GM10266 (cell line): ENCODE data around the gene SLC23A2.

Experiments
- DNase-seq: peaks from one replicate; pipeline ENCODE4 v3.0.0; 2012; ENCODE audit errors: extremely low spot score
- TF ChIP-seq, protein P1 (sequence below): IDR thresholded peaks from 2 replicates; pipeline ENCODE4 v1.5.1; 2012; ENCODE audit warnings: mild to moderate bottlenecking, low read depth; ENCODE audit not compliant: control insufficient read depth, insufficient read depth; ENCODE audit errors: missing control alignments

The SLC23A2 gene

DNA sequence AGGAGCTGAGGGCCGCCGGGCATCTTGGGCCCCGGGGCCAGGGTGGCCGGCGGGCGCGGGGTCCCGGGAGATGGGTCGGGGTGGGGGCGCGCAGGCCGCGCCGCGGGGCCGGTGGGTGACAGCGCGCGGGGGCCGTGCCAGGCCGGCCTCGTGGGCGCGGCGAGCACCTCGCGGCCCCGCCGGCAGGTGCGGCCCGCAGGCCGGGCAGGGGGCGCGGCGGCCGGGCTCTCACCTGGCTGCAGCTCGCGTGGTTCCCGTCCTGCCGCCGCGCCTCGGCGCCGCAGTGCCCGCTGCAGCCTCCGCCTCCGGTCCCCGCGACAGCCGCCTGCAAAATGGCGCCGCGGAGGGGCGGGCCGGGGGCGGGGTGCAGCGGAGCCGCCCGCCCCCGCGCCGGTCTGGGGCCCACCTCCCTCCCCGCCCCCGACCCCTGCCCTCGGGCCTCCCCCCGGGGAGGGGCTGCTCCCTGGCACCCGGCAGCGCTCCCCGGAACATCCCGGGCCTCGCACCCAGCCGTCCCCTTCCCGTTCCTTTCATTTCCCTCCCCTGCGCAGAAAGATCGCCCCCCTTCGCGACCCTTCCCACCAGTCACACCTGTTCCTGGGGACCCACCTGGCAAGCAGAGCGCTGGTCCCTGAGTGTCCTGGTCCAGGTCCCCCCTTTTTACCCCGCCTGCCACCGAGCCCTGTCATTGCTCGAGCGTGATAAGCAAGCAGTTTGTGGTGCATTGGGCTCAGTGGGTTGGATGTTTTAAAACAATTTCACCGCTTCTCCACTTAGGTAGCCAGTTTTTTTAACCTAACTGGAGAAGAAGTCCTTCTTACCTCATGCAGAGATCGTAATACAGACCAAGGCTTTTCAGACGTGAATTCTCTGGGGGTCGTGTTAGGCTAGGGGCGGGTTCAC lies at the start of gene SLC23A2:
Gene SLC23A2 (minus strand): TSS at position 337 of the 903 bp plus-strand sequence. CDS start 68,948 bp downstream, outside the sequence.
- peak; percentile 86 for DNase-seq
- TF ChIP-seq, protein P1, sequence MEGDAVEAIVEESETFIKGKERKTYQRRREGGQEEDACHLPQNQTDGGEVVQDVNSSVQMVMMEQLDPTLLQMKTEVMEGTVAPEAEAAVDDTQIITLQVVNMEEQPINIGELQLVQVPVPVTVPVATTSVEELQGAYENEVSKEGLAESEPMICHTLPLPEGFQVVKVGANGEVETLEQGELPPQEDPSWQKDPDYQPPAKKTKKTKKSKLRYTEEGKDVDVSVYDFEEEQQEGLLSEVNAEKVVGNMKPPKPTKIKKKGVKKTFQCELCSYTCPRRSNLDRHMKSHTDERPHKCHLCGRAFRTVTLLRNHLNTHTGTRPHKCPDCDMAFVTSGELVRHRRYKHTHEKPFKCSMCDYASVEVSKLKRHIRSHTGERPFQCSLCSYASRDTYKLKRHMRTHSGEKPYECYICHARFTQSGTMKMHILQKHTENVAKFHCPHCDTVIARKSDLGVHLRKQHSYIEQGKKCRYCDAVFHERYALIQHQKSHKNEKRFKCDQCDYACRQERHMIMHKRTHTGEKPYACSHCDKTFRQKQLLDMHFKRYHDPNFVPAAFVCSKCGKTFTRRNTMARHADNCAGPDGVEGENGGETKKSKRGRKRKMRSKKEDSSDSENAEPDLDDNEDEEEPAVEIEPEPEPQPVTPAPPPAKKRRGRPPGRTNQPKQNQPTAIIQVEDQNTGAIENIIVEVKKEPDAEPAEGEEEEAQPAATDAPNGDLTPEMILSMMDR, result no peak

DNA sequence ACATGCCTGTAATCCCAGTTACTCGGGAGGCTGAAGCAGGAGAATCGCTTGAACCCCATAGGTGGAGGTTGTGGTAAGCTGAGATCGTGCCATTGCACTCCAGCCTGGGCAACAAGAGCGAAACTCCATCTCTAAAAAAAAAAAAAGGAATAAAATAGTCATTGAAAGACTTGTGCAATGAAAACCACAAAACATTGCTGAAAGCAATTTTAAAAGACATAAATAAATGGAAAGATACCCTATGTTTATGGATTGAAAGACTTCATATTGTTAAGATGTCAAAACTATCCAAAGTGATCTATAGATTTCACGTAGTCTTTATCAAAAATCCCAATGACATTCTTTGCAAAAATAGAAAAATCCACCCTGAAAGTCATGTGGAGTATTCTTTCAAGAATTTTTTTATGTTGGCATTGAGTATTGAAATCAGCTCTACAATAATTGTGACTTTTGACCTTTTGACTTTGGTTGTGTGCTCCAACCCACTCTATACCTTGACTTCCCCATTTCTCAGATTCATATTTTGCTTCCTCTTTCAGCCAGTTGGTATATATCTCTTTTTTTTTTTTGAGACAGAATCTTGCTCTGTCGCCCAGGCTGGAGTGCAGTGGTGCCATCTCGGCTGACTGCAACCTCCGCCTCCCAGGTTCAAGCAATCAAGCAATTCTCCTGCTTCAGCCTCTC lies 45.5 kb upstream of the SLC23A2 start:
- TF ChIP-seq, protein P1, result no peak
- no peak for DNase-seq

DNA sequence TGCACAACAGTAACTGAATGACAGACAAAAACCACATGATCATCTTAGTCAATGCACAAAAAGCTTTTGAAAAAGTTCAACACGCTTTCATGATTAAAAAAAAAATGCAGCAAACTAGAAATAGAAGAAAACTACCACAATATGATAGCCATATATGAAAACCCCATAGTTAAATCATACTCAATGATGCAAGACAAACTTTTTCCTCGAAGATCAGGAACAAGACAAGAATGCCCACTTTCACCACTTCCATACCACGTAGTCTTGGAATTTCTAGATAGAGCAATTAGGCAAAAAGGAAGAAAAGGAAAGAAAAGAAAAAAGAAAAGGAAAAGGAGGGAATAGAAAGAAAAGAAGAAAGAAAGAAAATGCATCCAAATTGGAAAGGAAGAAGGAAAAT lies 44.6 kb upstream of the SLC23A2 start:
- TF ChIP-seq, protein P1, result no peak
- no peak for DNase-seq

DNA sequence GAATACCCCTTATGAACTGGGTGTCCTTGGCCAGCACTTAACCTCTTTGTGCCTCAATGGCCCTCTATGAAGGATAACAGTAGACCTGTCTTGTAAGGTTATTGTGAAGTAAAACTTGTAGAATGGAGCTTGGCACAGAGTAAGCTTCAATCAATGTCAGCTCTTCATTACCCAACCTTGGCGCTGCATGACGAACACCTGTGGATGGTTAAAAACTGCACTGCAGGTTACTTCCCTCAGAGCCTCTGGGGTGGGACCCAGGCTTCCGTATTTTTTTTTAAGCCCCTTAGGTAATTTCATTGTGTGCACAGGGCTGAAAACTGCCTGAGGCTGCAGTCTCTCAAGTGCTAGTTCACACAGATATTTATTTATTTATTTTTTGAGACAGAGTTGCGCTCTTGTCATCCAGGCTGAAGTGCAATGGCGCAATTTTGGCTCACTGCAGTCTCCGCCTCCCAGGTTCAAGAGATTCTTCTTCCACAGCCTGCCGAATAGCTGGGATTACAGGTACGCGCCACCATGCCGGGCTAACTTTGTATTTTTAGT lies 42.8 kb upstream of the SLC23A2 start:
- TF ChIP-seq, protein P1, result no peak
- no peak for DNase-seq

DNA sequence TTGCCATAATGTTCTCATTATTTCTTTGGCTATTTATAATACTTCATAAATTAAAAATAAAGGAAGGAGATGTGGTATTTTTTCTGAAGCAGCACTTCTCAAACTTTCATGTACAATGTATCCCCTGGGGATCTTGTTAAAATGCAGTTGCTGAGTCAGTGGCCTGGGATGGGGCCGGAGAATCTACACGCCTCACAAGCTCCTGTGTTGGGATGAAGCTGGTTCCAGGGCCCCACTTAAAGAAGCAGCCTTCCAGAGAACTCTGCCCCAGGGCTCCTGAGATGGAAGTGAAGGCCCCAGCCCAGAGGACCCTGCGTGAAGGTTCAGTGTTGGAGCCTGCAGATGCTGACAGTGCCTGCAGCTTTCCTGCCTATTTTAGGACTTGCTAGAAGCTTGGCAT lies 40.1 kb upstream of the SLC23A2 start:
- TF ChIP-seq, protein P1, result no peak
- no peak for DNase-seq

DNA sequence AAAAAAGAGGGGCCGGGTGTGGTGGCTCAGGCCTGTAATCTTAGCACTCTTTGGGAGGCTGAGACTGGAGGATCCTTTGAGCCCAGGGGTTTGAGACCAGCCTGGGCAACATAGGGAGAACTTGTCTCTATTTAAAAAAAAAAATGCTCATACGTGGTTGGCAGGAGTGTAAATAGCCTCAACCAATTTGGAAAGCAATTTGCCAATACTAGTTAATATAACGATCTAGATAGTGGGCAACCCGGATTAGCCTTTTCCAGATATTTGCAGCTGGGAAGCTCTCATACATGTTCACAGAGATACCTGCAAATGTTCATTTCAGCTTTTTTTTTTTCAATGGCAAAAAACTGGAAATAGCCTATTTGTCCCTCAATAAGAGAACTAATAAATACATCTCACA lies 39.0 kb upstream of the SLC23A2 start:
- TF ChIP-seq, protein P1, result no peak
- DNase-seq, result no peak

DNA sequence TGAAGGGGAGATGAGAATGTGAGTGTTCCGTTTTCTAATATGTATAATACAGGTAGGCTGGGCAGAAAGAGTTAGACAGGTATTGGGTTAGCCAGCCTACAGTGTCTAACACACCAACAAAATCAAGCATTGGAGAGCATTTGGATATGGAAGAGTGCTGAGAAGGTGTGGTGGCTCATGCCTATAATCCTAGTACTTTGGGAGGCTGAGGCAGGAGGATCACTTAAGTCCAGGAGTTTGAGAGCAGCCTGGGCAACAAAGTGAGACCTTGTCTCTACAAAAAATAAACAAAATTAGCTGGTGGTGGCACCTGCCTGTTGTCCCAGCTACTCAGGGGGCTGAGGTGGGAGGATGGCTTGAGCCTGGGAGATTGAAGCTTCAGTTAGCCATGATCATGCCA lies 38.6 kb upstream of the SLC23A2 start:
- DNase-seq, result no peak
- TF ChIP-seq, protein P1, result no peak
